Endothelial cell (in vitro differentiated cells): Measurements from ENCODE around the gene ZGPAT. TPM values are rescaled to one million over a fixed set of nuclear protein-coding genes. Genes with fewer than 3 reads are reported as not detected.
"Not testable (repeated sequence)": the region's sequence is repeated elsewhere in the genome, so short reads cannot be mapped to it uniquely, and the experiment has no call there.

Experiments
- DNase-seq: peaks from one replicate; pipeline ENCODE4 v3.0.0; 2021; ENCODE audit warnings: low spot score
- H3K27ac Mint-ChIP-seq: one replicate; pipeline ENCODE4 v1.8.0; 2021; ENCODE audit warnings: mixed read lengths, inconsistent platforms; ENCODE audit not compliant: unreplicated experiment
- H3K27me3 Mint-ChIP-seq: one replicate; pipeline ENCODE4 v1.8.0; 2021; ENCODE audit warnings: mild to moderate bottlenecking, moderate library complexity, mixed read lengths, inconsistent platforms; ENCODE audit not compliant: unreplicated experiment
- H3K36me3 Mint-ChIP-seq: one replicate; pipeline ENCODE4 v1.8.0; 2021; ENCODE audit warnings: mild to moderate bottlenecking, low read depth, mixed read lengths, inconsistent platforms; ENCODE audit not compliant: unreplicated experiment
- H3K4me1 Mint-ChIP-seq: one replicate; pipeline ENCODE4 v1.8.0; 2021; ENCODE audit warnings: mild to moderate bottlenecking, mixed read lengths, inconsistent platforms; ENCODE audit not compliant: unreplicated experiment
- H3K4me3 Mint-ChIP-seq: one replicate; pipeline ENCODE4 v1.8.0; 2021; ENCODE audit warnings: mild to moderate bottlenecking, mixed read lengths, inconsistent platforms; ENCODE audit not compliant: unreplicated experiment
- H3K9me3 Mint-ChIP-seq: one replicate; pipeline ENCODE4 v1.8.0; 2021; ENCODE audit warnings: mixed read lengths, inconsistent platforms; ENCODE audit not compliant: unreplicated experiment
- CTCF ChIP-seq: fragments of 200-600 bp; sonication (generic); IDR thresholded peaks from one replicate; pipeline ENCODE4 v1.5.0; 2021; ENCODE audit warnings: antibody characterized with exemption; ENCODE audit not compliant: unreplicated experiment
- total RNA-seq: library from RNA; stranded (reverse); fragmentation: NEBNext Ultra II Directional; extraction: Animal tissue kit (Norgen Biotek cat#: 25700); gene quantifications from one replicate; pipeline ENCODE4 v1.2.1, GENCODE V29; 2021; ENCODE audit not compliant: unreplicated experiment

Gene ZGPAT
- total RNA-seq, 1 donor from 2014 or later = 34.9 TPM

DNA sequence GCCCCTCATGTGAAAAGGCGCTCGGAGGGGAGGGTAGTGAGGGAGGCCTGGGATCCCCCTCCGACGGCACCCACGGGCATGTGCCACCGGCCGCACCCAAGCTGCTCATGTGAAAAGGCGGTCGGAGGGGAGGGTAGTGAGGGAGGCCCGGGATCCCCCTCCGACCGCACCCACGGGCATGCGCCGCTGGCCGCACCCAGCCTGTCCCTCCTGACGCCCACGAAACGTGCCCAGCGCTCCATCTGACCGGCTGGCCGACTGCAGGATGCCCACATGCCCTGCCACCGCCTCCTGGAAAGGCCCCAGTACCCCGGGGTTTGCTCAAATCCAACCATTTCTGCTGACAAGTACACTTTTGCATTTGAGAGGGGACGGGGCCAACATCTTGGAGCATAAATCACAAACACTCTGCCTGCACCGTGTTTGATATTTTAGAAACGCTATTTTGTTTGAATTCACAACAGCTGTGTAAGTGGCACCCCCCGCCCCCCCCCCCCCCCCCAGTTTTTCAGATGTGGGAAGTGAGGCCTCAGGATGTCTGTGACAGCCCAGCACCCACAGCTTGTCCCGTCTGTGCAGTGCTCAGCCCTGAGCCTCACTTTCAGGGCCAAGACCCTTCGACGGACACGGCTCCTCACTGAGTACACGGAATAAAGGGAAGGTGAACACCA is 65.9 kb downstream of the ZGPAT start:
- peaks cover 11% of the 10 kb centered on the region for H3K27me3 Mint-ChIP-seq
- DNase-seq = no peak
- no peak for TF ChIP-seq CTCF
- no peaks in the 10 kb centered on the region for H3K9me3 Mint-ChIP-seq
- peaks cover 9% of the 10 kb centered on the region for H3K4me1 Mint-ChIP-seq
- H3K36me3 Mint-ChIP-seq = peaks cover 19% of the 10 kb centered on the region
- H3K4me3 Mint-ChIP-seq = peak overlapping the region; percentile 68
- H3K27ac Mint-ChIP-seq = peak overlapping the region; percentile 39

GRCh38 chr20:63774306-63774705 is 66.5 kb downstream of the ZGPAT start:
- Mint-ChIP-seq H3K27me3 (peaks cover 11% of the 10 kb centered on the region), H3K9me3 (no peaks in the 10 kb centered on the region), H3K27ac (peak overlapping the region; percentile 39)

GRCh38 chr20:63775096-63775978 is 67.5 kb downstream of the ZGPAT start:
- peak; percentile 86 for DNase-seq
- Mint-ChIP-seq H3K4me1 (peaks cover 9% of the 10 kb centered on the region), H3K27me3 (peaks cover 11% of the 10 kb centered on the region), H3K9me3 (no peaks in the 10 kb centered on the region), H3K36me3 (peaks cover 12% of the 10 kb centered on the region), H3K4me3 (peak overlapping the region; percentile 42), H3K27ac (peak overlapping the region; percentile 88)
- peak; percentile 89 for TF ChIP-seq CTCF

More at GRCh38 chr20:63774306-63774705, 66.5 kb downstream of the ZGPAT start:
- peaks cover 16% of the 10 kb centered on the region for H3K36me3 Mint-ChIP-seq
- peak overlapping the region; percentile 68 for H3K4me3 Mint-ChIP-seq
- peaks cover 9% of the 10 kb centered on the region for H3K4me1 Mint-ChIP-seq
- TF ChIP-seq CTCF = no peak
- peak; percentile 31 for DNase-seq

- H3K9me3 Mint-ChIP-seq, DNase-seq, H3K4me1 Mint-ChIP-seq, H3K27ac Mint-ChIP-seq: not testable (repeated sequence)
- Mint-ChIP-seq H3K27me3 (peaks cover 11% of the 10 kb centered on the region), H3K36me3 (peaks cover 15% of the 10 kb centered on the region), H3K4me3 (peak overlapping the region; percentile 77)
These were observed 69.0 kb downstream of the ZGPAT start for GRCh38 chr20:63776875-63777274.

DNA sequence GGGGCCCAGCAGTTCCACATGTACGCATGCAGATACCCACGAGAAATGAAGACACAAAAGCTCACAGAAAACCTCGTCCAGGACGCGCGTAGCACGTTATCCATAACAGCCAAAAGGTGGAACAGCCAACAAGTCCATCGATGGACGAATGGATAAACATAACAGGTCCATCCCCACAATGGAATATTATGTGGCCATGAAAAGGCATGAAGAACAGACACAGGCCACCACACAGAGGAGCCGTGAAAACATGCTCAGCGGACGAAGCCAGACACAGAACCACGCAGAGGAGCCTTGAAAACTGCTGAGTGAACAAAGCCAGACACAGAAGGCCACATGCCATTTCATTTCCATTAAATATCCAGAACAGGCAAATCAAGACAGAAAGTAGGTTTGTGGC is 69.8 kb downstream of the ZGPAT start:
- Mint-ChIP-seq H3K4me3 (peak overlapping the region; percentile 77), H3K27ac (no peak overlapping the region), H3K9me3 (no peaks in the 10 kb centered on the region), H3K27me3 (peaks cover 11% of the 10 kb centered on the region), H3K36me3 (peaks cover 15% of the 10 kb centered on the region), H3K4me1 (peaks cover 9% of the 10 kb centered on the region)
- DNase-seq = no peak
- TF ChIP-seq CTCF = no peak
